Endothelial cell of umbilical vein (primary cell): ENCODE measurements around the gene ANKZF1. TPM values are rescaled to one million over a fixed set of nuclear protein-coding genes. Genes with fewer than 3 reads are reported as not detected.

ENCODE experiments used
- BruUV-seq: library from RNA; stranded (reverse); fragments of 400-500 nt; replicated peaks from 2 replicates; lab custom pipeline; 2021; lab: Mats Ljungman, UMichigan
- CTCF ChIA-PET: fragments of 300-600, 350-600 bp; sonication (Branson Sonifier 250); formaldehyde crosslinking; loops from one replicate; lab custom pipeline; 2021; ENCODE audit warnings: antibody characterized with exemption, inconsistent platforms; lab: Charles Lee
- POLR2A ChIA-PET: fragments of 300-600, 350-600 bp; sonication (Branson Sonifier 250); formaldehyde crosslinking; loops from one replicate; lab custom pipeline; 2021; ENCODE audit warnings: antibody characterized with exemption, inconsistent platforms; lab: Charles Lee
- DNase-seq: peaks from one replicate; pipeline ENCODE4 v3.0.0-alpha.2; 2011; ENCODE audit warnings: low read depth, low spot score
- FAIRE-seq: peaks from 2 replicates; lab custom pipeline; 2011; peaks lifted over from hg19 to GRCh38; lab: Jason Lieb, UNC
- H2AFZ ChIP-seq: 2 replicates; pipeline ENCODE4 v1.6.0; 2012; ENCODE audit warnings: low read depth, low read length, control low read depth, inconsistent platforms
- H3K27ac ChIP-seq: 2 replicates; pipeline ENCODE4 v1.5.1; 2011; ENCODE audit warnings: low read depth, mild to moderate bottlenecking, control low read depth, low read length, moderate library complexity; ENCODE audit not compliant: insufficient read depth
- H3K27me3 ChIP-seq, 2 experiments: 2 replicates each; pipeline versions ENCODE4 v1.6.0 to v1.6.1; 2011; ENCODE audit warnings: low read length in 2 of 2, mixed read lengths in 1 of 2; ENCODE audit not compliant: control insufficient read depth in 2 of 2, insufficient read depth in 2 of 2
- H3K36me3 ChIP-seq, 2 experiments: 2 replicates in 1 of 2; 3 replicates in 1 of 2; pipeline ENCODE4 v1.5.1; 2011; ENCODE audit warnings: low read length in 2 of 2, mild to moderate bottlenecking in 1 of 2, moderate library complexity in 1 of 2; ENCODE audit not compliant: control insufficient read depth in 2 of 2, insufficient read depth in 2 of 2; ENCODE audit errors: extremely low read depth in 1 of 2
- H3K4me1 ChIP-seq: 3 replicates; pipeline ENCODE4 v1.5.1; 2011; ENCODE audit warnings: mild to moderate bottlenecking, low read length; ENCODE audit not compliant: control insufficient read depth, insufficient read depth; ENCODE audit errors: extremely low read depth
- H3K4me2 ChIP-seq: 2 replicates; pipeline ENCODE4 v1.6.1; 2011; ENCODE audit warnings: low read length, control low read depth, mixed read lengths; ENCODE audit not compliant: insufficient read depth
- H3K4me3 ChIP-seq, 3 experiments: fragments of 200-600 bp in 1 of 3; sonication (generic), shearing (Covaris generic) in 1 of 3; replicated peaks in 1 of 3; 2 replicates each; pipeline ENCODE4 v1.5.1; 2011 to 2016; ENCODE audit warnings: control low read depth in 3 of 3, low read length in 3 of 3, mild to moderate bottlenecking in 2 of 3, inconsistent platforms in 1 of 3, low read depth in 1 of 3, moderate library complexity in 1 of 3; ENCODE audit not compliant: insufficient read depth in 1 of 3
- H3K79me2 ChIP-seq: 2 replicates; pipeline ENCODE4 v1.6.0; 2012; ENCODE audit warnings: low read length, inconsistent platforms; ENCODE audit not compliant: control insufficient read depth, insufficient read depth
- H3K9ac ChIP-seq: replicated peaks from 2 replicates; pipeline ENCODE3; 2011; ENCODE audit warnings: low read length, control low read depth; ENCODE audit not compliant: insufficient read depth; ENCODE audit errors: extremely low read depth
- H3K9me1 ChIP-seq: replicated peaks from 3 replicates; pipeline ENCODE4 v1.6.0; 2011; ENCODE audit warnings: mild to moderate bottlenecking, low read length; ENCODE audit not compliant: control insufficient read depth, insufficient read depth; ENCODE audit errors: extremely low read depth
- H3K9me3 ChIP-seq: replicated peaks from 2 replicates; pipeline ENCODE4 v1.5.1; 2012; ENCODE audit warnings: low read length, inconsistent platforms; ENCODE audit not compliant: control insufficient read depth, insufficient read depth
- H4K20me1 ChIP-seq: replicated peaks from 2 replicates; pipeline ENCODE3; 2011; ENCODE audit warnings: mild to moderate bottlenecking, low read length; ENCODE audit not compliant: control insufficient read depth, insufficient read depth; ENCODE audit errors: extremely low read depth
- EZH2 ChIP-seq: IDR thresholded peaks from 2 replicates; pipeline ENCODE4 v1.6.1; 2012; ENCODE audit warnings: borderline replicate concordance, low read depth, mild to moderate bottlenecking, moderate library complexity, low read length, inconsistent platforms; ENCODE audit not compliant: severe bottlenecking
- FOS ChIP-seq: IDR thresholded peaks from 2 replicates; pipeline ENCODE4 v1.6.1; 2011; ENCODE audit warnings: mild to moderate bottlenecking, low read length, moderate library complexity, borderline replicate concordance; ENCODE audit not compliant: insufficient read depth
- GATA2 ChIP-seq: IDR thresholded peaks from 2 replicates; pipeline ENCODE4 v1.7.0; 2011; ENCODE audit warnings: low read depth, mild to moderate bottlenecking, moderate library complexity, mixed read lengths, low read length; ENCODE audit not compliant: insufficient read length, insufficient read depth
- JUN ChIP-seq: IDR thresholded peaks from 2 replicates; pipeline ENCODE4 v1.6.1; 2011; ENCODE audit warnings: borderline replicate concordance, low read depth; ENCODE audit not compliant: insufficient read length, insufficient read depth
- MYC ChIP-seq: IDR thresholded peaks from one replicate; pipeline ENCODE4 v1.6.1; 2011; ENCODE audit warnings: mild to moderate bottlenecking, low read depth, low read length
- POLR2A ChIP-seq: IDR thresholded peaks from 2 replicates; pipeline ENCODE4 v1.6.1; 2012; ENCODE audit warnings: low read depth, mild to moderate bottlenecking, control low read depth, low read length
- POLR2AphosphoS5 ChIP-seq: IDR thresholded peaks from 2 replicates; pipeline ENCODE4 v1.6.1; 2012; ENCODE audit warnings: low read depth, mild to moderate bottlenecking, control low read depth, low read length, moderate library complexity; ENCODE audit not compliant: insufficient read depth
- dilution Hi-C: fragments of 300-500 bp; cut with MboI; formaldehyde crosslinking; loops from one replicate; pipeline ENCODE4 v1.15.0; 2019; ENCODE audit warnings: low sequenced_read_pairs; ENCODE audit not compliant: extremely low pct_ligation_motif_present
- intact Hi-C: fragments of 100-400 bp; cut with micrococcal nuclease; formaldehyde crosslinking; loops from one replicate; pipeline ENCODE4 v1.10.0; 2022
- polyA plus RNA-seq, 4 experiments: library from polyadenylated mRNA; depleted of rRNA in 3 of 4; stranded (reverse) in 3 of 4; unstranded in 1 of 4; fragments of >200 nt; gene quantifications; 2 replicates each; pipeline versions ENCODE4 v1.2.1 to v1.2.3, GENCODE V29; 2011 to 2012; ENCODE audit warnings: missing spikeins in 1 of 4
- total RNA-seq: library from RNA; stranded (reverse); gene quantifications from 2 replicates; pipeline ENCODE4 v1.2.3, GENCODE V29; 2021
- TF ChIP-seq, protein P1 (sequence below): IDR thresholded peaks from 2 replicates; pipeline ENCODE4 v1.6.1; 2011; ENCODE audit not compliant: insufficient read depth, insufficient read length
- TF ChIP-seq, protein P2 (sequence below), 2 donors: IDR thresholded peaks; 1 replicate in 1 of 2; 2 replicates in 1 of 2; pipeline ENCODE4 v1.5.1; 2011; ENCODE audit warnings: low read length in 2 of 2, mild to moderate bottlenecking in 2 of 2, moderate library complexity in 2 of 2, control low read depth in 1 of 2, inconsistent platforms in 1 of 2, low read depth in 1 of 2; ENCODE audit not compliant: insufficient read depth in 1 of 2; ENCODE audit errors: extremely low read depth in 1 of 2

Gene ANKZF1
- total and polyA plus RNA-seq, 2 donors (not counting 3 experiments of a cell fraction or from before 2014, with no cell fraction given) = 26.5 to 36.2 TPM

DNA sequence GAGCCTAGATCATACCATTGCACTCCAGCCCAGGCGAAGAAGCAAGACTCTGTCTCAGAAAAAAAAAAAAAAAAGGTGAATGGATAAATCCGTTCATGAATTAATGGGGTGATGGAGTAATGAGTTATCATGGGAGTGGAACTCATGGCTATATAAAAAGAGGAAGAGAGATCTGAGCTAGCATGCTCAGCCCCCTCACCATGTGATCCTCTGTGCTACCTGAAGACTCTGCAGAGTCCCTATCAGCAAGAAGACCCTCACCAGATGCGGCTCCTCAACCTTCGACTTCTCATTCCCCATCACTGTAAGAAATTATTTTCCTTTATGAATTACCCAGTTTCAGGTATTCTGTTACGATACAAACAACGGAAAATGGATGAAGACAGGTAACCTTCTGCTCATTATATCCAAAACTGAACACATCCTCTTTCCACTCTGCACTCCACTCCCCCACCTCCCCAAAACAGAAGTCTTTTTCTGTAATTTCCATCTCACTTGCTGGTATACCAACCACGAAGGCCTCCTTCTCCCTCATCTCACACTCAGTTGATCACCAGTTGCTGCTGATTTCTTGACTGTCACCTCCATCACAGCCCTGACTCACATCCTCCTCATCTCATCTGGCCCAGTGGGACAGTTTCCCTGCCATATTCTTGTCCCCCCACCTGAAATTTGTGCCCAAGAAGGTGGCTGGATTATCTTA, 42.7 kb upstream of the ANKZF1 start:
- dilution Hi-C loops = no loop called here
- POLR2A ChIA-PET = interaction anchor here (0.8 kb wide), 1 partner anchor 15 kb away, joined by 7 read pairs; no protein-coding TSS in a partner anchor
- CTCF ChIA-PET = no interaction called here

More for the DNA sequence above, 42.7 kb upstream of the ANKZF1 start:
- H3K9ac ChIP-seq = no peak overlapping the region
- no peaks in the 10 kb centered on the region for H3K27me3 ChIP-seq
- H3K36me3 ChIP-seq = peaks cover 2 to 23% of the 10 kb centered on the region in 2 experiments
- H3K4me3 ChIP-seq = no peak overlapping the region
- FAIRE-seq (no peak), DNase-seq (no peak)
- no peak overlapping the region for H2AFZ ChIP-seq
- H3K9me1 ChIP-seq = no peaks in the 10 kb centered on the region
- no peak overlapping the region for H3K27ac ChIP-seq
- no peaks in the 10 kb centered on the region for H4K20me1 ChIP-seq
- no peak overlapping the region for H3K4me2 ChIP-seq
- H3K9me3 ChIP-seq = no peaks in the 10 kb centered on the region
- no TSS peak for BruUV-seq
- no peaks in the 10 kb centered on the region for H3K79me2 ChIP-seq
- intact Hi-C loops = no loop called here
- no peaks in the 10 kb centered on the region for H3K4me1 ChIP-seq
- TF ChIP-seq MYC = no peak
- TF ChIP-seq GATA2 = no peak
- TF ChIP-seq POLR2AphosphoS5 = no peak
- TF ChIP-seq, protein P1, sequence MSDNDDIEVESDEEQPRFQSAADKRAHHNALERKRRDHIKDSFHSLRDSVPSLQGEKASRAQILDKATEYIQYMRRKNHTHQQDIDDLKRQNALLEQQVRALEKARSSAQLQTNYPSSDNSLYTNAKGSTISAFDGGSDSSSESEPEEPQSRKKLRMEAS = no peak
- TF ChIP-seq, protein P2, sequence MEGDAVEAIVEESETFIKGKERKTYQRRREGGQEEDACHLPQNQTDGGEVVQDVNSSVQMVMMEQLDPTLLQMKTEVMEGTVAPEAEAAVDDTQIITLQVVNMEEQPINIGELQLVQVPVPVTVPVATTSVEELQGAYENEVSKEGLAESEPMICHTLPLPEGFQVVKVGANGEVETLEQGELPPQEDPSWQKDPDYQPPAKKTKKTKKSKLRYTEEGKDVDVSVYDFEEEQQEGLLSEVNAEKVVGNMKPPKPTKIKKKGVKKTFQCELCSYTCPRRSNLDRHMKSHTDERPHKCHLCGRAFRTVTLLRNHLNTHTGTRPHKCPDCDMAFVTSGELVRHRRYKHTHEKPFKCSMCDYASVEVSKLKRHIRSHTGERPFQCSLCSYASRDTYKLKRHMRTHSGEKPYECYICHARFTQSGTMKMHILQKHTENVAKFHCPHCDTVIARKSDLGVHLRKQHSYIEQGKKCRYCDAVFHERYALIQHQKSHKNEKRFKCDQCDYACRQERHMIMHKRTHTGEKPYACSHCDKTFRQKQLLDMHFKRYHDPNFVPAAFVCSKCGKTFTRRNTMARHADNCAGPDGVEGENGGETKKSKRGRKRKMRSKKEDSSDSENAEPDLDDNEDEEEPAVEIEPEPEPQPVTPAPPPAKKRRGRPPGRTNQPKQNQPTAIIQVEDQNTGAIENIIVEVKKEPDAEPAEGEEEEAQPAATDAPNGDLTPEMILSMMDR (IDR thresholded peaks at IDR 0.05; ENCODE audit: extremely low read depth in 1 of 2, insufficient read depth in 1 of 2, low read depth in 1 of 2, low read length in 2 of 2) = no peak
- TF ChIP-seq POLR2A = no peak
- TF ChIP-seq JUN = no peak
- TF ChIP-seq EZH2 = no peak
- no peak for TF ChIP-seq FOS
